K562 (cell line): ENCODE measurements around the gene PSMA7. TPM values are rescaled to one million over a fixed set of nuclear protein-coding genes. Genes with fewer than 3 reads are reported as not detected.

ENCODE experiments used
- ARID1B ChIP-seq: fragments of 450-650 bp; IDR thresholded peaks from 2 replicates; pipeline ENCODE4 v1.6.1; 2016; ENCODE audit warnings: antibody characterized with exemption, mild to moderate bottlenecking, inconsistent platforms
- GTF2E2 ChIP-seq: fragments of 200-800 bp; sonication (Bioruptor generic); IDR thresholded peaks from 2 replicates; pipeline ENCODE4 v1.6.1; 2016; ENCODE audit warnings: missing genetic modification characterization, missing compliant biosample characterization
- L3MBTL2 ChIP-seq: fragments of 450-650 bp; IDR thresholded peaks from 2 replicates; pipeline ENCODE4 v1.6.1; 2016; ENCODE audit warnings: mild to moderate bottlenecking, moderate library complexity
- MITF ChIP-seq: IDR thresholded peaks from 2 replicates; pipeline ENCODE4 v1.6.1; 2014; ENCODE audit warnings: antibody characterized with exemption
- MNT ChIP-seq, 2 experiments: fragments of 450-650 bp; conservative IDR thresholded peaks; 2 replicates each; pipeline ENCODE4 v1.6.1; 2017; ENCODE audit warnings: mild to moderate bottlenecking in 2 of 2, moderate library complexity in 2 of 2
- RBFOX2 ChIP-seq: fragments of 200-400 bp; formaldehyde crosslinking; IDR thresholded peaks from 2 replicates; pipeline ENCODE4 v1.6.1; 2017; ENCODE audit warnings: low read depth, mild to moderate bottlenecking, low read length, moderate library complexity
- SMAD1 ChIP-seq: fragments of 150-350 bp; IDR thresholded peaks from 2 replicates; pipeline ENCODE4 v1.6.1; 2014; ENCODE audit warnings: low read length, low read depth; ENCODE audit not compliant: partially characterized antibody
- SOX6 ChIP-seq: fragments of 450-650 bp; IDR thresholded peaks from 2 replicates; pipeline ENCODE4 v1.6.1; 2014; ENCODE audit warnings: mild to moderate bottlenecking
- SP1 ChIP-seq: sonication (generic); formaldehyde crosslinking; IDR thresholded peaks from 2 replicates; pipeline ENCODE4 v1.8.1; 2022; ENCODE audit warnings: mild to moderate bottlenecking, missing genetic modification reagents
- TRIM28 ChIP-seq: fragments of 450-650 bp; IDR thresholded peaks from 2 replicates; pipeline ENCODE4 v1.6.1; 2017
- ZKSCAN1 ChIP-seq: fragments of 150-350 bp; IDR thresholded peaks from 2 replicates; pipeline ENCODE4 v1.6.1; 2016; ENCODE audit warnings: low read depth, low read length
- ZNF121 ChIP-seq: sonication (generic); formaldehyde crosslinking; conservative IDR thresholded peaks from 2 replicates; pipeline ENCODE4 v1.8.0; 2022; ENCODE audit warnings: missing genetic modification reagents
- polyA plus RNA-seq, 8 experiments: library from polyadenylated mRNA; depleted of rRNA in 4 of 8; stranded (reverse) in 5 of 8; unstranded in 3 of 8; fragments of >200 nt; fragmentation: Nextera tagmentation in 2 of 8; fragmentation: Illumina TruSeq in 1 of 8; extraction: Ambion mirVana in 2 of 8; extraction: Trizol in 1 of 8; gene quantifications; 2 replicates each; pipeline versions ENCODE4 v1.2.1 to v1.2.3, GENCODE V29; 2011 to 2014; ENCODE audit warnings: inconsistent platforms in 1 of 8, missing spikeins in 1 of 8
- total RNA-seq, 7 experiments: library from RNA; depleted of rRNA in 6 of 7; stranded (reverse); fragments of >200 nt in 6 of 7; fragmentation: Illumina TruSeq in 2 of 7; extraction: Trizol in 2 of 7; gene quantifications; 2 replicates each; pipeline versions ENCODE4 v1.2.1 to v1.2.3, GENCODE V29; 2011 to 2021; ENCODE audit warnings: low replicate concordance in 1 of 7
- TF ChIP-seq, protein P1 (sequence below), 2 experiments: IDR thresholded peaks; 2 replicates each; pipeline ENCODE4 v1.6.1; 2012; ENCODE audit warnings: improper control_type of control experiment in 2 of 2, low read depth in 2 of 2, low read length in 2 of 2, borderline replicate concordance in 1 of 2
- TF ChIP-seq, protein P2 (sequence below): fragments of 450-650 bp; formaldehyde crosslinking; IDR thresholded peaks from 2 replicates; pipeline ENCODE4 v1.4.0; 2020; ENCODE audit warnings: mild to moderate bottlenecking, moderate library complexity
- TF ChIP-seq, protein P3 (sequence below): fragments of 250-450 bp; sonication (Bioruptor Pico); IDR thresholded peaks from 2 replicates; pipeline ENCODE4 v1.4.0; 2020; ENCODE audit warnings: borderline replicate concordance
- TF ChIP-seq, protein P4 (sequence below): fragments of 450-650 bp; IDR thresholded peaks from 2 replicates; pipeline ENCODE4 v1.6.1; 2016; ENCODE audit warnings: mild to moderate bottlenecking

Gene PSMA7
- total and polyA plus RNA-seq, 9 of the 15 experiments (the other 6 are each of a cell fraction or from before 2014, with no cell fraction given) = 257 to 510 (median 393) TPM

- TF ChIP-seq, protein P1, sequence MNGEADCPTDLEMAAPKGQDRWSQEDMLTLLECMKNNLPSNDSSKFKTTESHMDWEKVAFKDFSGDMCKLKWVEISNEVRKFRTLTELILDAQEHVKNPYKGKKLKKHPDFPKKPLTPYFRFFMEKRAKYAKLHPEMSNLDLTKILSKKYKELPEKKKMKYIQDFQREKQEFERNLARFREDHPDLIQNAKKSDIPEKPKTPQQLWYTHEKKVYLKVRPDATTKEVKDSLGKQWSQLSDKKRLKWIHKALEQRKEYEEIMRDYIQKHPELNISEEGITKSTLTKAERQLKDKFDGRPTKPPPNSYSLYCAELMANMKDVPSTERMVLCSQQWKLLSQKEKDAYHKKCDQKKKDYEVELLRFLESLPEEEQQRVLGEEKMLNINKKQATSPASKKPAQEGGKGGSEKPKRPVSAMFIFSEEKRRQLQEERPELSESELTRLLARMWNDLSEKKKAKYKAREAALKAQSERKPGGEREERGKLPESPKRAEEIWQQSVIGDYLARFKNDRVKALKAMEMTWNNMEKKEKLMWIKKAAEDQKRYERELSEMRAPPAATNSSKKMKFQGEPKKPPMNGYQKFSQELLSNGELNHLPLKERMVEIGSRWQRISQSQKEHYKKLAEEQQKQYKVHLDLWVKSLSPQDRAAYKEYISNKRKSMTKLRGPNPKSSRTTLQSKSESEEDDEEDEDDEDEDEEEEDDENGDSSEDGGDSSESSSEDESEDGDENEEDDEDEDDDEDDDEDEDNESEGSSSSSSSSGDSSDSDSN (IDR thresholded peaks at IDR 0.05; ENCODE audit: borderline replicate concordance in 1 of 2, low read depth in 2 of 2, low read length in 2 of 2) = peak in 1 of 2 experiments; percentile 36; a peak in 1 of 4 replicates
- peak; percentile 53; the same call in 1 of the 2 replicates for TF ChIP-seq GTF2E2 (tag)
- TF ChIP-seq RBFOX2 = peak; percentile 89
- 0 out of 2 replicates have a peak, but pooled peaks have one; percentile 16 for TF ChIP-seq TRIM28
- TF ChIP-seq ARID1B = peak; percentile 39
- TF ChIP-seq L3MBTL2 = peak; percentile 64; the same call in 1 of the 2 replicates
- TF ChIP-seq SMAD1 = no peak
- TF ChIP-seq SOX6 = no peak
- peak in 1 of 2 experiments; percentile 32; a peak in 3 of 4 replicates for TF ChIP-seq MNT (conservative IDR thresholded peaks at IDR 0.05)
- TF ChIP-seq ZNF121 (CRISPR knock-in tag) = 0 out of 2 replicates have a peak, but pooled peaks have one; percentile 37
- TF ChIP-seq, protein P2, sequence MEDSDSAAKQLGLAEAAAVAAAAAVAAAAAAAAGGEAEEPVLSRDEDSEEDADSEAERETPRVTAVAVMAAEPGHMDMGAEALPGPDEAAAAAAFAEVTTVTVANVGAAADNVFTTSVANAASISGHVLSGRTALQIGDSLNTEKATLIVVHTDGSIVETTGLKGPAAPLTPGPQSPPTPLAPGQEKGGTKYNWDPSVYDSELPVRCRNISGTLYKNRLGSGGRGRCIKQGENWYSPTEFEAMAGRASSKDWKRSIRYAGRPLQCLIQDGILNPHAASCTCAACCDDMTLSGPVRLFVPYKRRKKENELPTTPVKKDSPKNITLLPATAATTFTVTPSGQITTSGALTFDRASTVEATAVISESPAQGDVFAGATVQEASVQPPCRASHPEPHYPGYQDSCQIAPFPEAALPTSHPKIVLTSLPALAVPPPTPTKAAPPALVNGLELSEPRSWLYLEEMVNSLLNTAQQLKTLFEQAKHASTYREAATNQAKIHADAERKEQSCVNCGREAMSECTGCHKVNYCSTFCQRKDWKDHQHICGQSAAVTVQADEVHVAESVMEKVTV (CRISPR knock-in tag) = no peak
- no peak for TF ChIP-seq ZKSCAN1
- TF ChIP-seq MITF = no peak
- TF ChIP-seq, protein P3, sequence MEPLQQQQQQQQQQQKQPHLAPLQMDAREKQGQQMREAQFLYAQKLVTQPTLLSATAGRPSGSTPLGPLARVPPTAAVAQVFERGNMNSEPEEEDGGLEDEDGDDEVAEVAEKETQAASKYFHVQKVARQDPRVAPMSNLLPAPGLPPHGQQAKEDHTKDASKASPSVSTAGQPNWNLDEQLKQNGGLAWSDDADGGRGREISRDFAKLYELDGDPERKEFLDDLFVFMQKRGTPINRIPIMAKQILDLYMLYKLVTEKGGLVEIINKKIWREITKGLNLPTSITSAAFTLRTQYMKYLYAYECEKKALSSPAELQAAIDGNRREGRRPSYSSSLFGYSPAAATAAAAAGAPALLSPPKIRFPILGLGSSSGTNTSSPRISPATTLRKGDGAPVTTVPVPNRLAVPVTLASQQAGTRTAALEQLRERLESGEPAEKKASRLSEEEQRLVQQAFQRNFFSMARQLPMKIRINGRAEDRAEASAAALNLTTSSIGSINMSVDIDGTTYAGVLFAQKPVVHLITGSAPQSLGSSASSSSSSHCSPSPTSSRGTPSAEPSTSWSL (CRISPR knock-in tag) = no peak
- no peak for TF ChIP-seq SP1 (CRISPR knock-in tag)
- TF ChIP-seq, protein P4, sequence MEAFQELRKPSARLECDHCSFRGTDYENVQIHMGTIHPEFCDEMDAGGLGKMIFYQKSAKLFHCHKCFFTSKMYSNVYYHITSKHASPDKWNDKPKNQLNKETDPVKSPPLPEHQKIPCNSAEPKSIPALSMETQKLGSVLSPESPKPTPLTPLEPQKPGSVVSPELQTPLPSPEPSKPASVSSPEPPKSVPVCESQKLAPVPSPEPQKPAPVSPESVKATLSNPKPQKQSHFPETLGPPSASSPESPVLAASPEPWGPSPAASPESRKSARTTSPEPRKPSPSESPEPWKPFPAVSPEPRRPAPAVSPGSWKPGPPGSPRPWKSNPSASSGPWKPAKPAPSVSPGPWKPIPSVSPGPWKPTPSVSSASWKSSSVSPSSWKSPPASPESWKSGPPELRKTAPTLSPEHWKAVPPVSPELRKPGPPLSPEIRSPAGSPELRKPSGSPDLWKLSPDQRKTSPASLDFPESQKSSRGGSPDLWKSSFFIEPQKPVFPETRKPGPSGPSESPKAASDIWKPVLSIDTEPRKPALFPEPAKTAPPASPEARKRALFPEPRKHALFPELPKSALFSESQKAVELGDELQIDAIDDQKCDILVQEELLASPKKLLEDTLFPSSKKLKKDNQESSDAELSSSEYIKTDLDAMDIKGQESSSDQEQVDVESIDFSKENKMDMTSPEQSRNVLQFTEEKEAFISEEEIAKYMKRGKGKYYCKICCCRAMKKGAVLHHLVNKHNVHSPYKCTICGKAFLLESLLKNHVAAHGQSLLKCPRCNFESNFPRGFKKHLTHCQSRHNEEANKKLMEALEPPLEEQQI = no peak
Observed at GRCh38 chr20:62120990-62121775, 22.0 kb downstream of the PSMA7 start (continued).
